Pulmonary artery endothelial cell (primary cell): ENCODE data around the gene PRAMEF15. TPM values are rescaled to one million over a fixed set of nuclear protein-coding genes. Genes with fewer than 3 reads are reported as not detected.

Experiments used
- total RNA-seq: library from RNA; depleted of rRNA; stranded (reverse); fragments of >200 nt; gene quantifications from 2 replicates; pipeline ENCODE4 v1.2.3, GENCODE V29; 2014

Gene PRAMEF15
- total RNA-seq, 1 donor from 2014 or later: not detected

Other genes starting within 250 kb of the PRAMEF15 start
- gene PRAMEF25, start 244.8 kb upstream of the PRAMEF15 start, total RNA-seq: not detected in 2 replicates
- not detected in 2 replicates for gene HNRNPCL2, start 198.7 kb upstream of the PRAMEF15 start, total RNA-seq
- gene PRAMEF26, start 159.6 kb upstream of the PRAMEF15 start, total RNA-seq: not detected in 2 replicates
- not detected in 2 replicates for gene HNRNPCL4, start 149.9 kb upstream of the PRAMEF15 start, total RNA-seq
- gene PRAMEF9, start 143.7 kb upstream of the PRAMEF15 start, total RNA-seq: not detected in 2 replicates
- gene PRAMEF13, start 114.2 kb upstream of the PRAMEF15 start, total RNA-seq: not detected in 2 replicates
- not detected in 2 replicates for gene PRAMEF18, start 89.4 kb upstream of the PRAMEF15 start, total RNA-seq
- not detected in 2 replicates for gene PRAMEF5, start 61.4 kb upstream of the PRAMEF15 start, total RNA-seq
- not detected in 2 replicates for gene PRAMEF8, start 30.4 kb upstream of the PRAMEF15 start, total RNA-seq
- gene PRAMEF33, start 12.0 kb upstream of the PRAMEF15 start, total RNA-seq: not detected in 2 replicates
- not detected in 2 replicates for gene PRAMEF14, start 31.6 kb downstream of the PRAMEF15 start, total RNA-seq
- not detected in 2 replicates for gene PRAMEF19, start 56.4 kb downstream of the PRAMEF15 start, total RNA-seq
- not detected in 2 replicates for gene PRAMEF17, start 74.1 kb downstream of the PRAMEF15 start, total RNA-seq
- gene PRAMEF20, start 94.9 kb downstream of the PRAMEF15 start, total RNA-seq: not detected in 2 replicates
- gene LRRC38, start 198.4 kb downstream of the PRAMEF15 start, total RNA-seq: not detected in 2 replicates